MM.1S (cell line): ENCODE data around the gene DDIT4L.

Source experiments
- DNase-seq: peaks from one replicate; pipeline ENCODE4 v3.0.0-alpha.2; 2015
- H2AFZ ChIP-seq: fragments of 300-600 bp; sonication (generic); 2 replicates; pipeline ENCODE4 v1.6.0; 2016; ENCODE audit warnings: antibody characterized with exemption, low read length
- H3F3A ChIP-seq: fragments of 300-600 bp; sonication (generic); 2 replicates; pipeline ENCODE4 v1.6.1; 2016; ENCODE audit warnings: mild to moderate bottlenecking, antibody characterized with exemption, low read length, moderate library complexity, mixed read lengths; ENCODE audit not compliant: insufficient read depth
- H3K27ac ChIP-seq: fragments of 300-600 bp; sonication (generic); 2 replicates; pipeline ENCODE4 v1.5.1; 2016; ENCODE audit warnings: mild to moderate bottlenecking, low read length
- H3K27me3 ChIP-seq: fragments of 300-600 bp; sonication (generic); replicated peaks from 2 replicates; pipeline ENCODE4 v1.6.0; 2016; ENCODE audit warnings: low read length; ENCODE audit not compliant: insufficient read depth
- H3K36me3 ChIP-seq: fragments of 300-600 bp; sonication (generic); replicated peaks from 2 replicates; pipeline ENCODE4 v1.6.1; 2016; ENCODE audit warnings: mild to moderate bottlenecking, low read length, mixed read lengths; ENCODE audit not compliant: insufficient read depth
- H3K4me1 ChIP-seq: fragments of 300-600 bp; sonication (generic); 2 replicates; pipeline ENCODE4 v1.6.1; 2016; ENCODE audit warnings: low read length, mixed read lengths
- H3K4me2 ChIP-seq: fragments of 300-600 bp; sonication (generic); 2 replicates; pipeline ENCODE4 v1.6.0; 2016; ENCODE audit warnings: low read depth, low read length
- H3K4me3 ChIP-seq: fragments of 300-600 bp; sonication (generic); 2 replicates; pipeline ENCODE4 v1.5.1; 2016; ENCODE audit warnings: low read length, mixed read lengths
- H3K79me2 ChIP-seq: fragments of 300-600 bp; sonication (generic); 2 replicates; pipeline ENCODE4 v1.6.1; 2016; ENCODE audit warnings: mixed run types, low read length, mixed read lengths
- H3K9ac ChIP-seq: fragments of 300-600 bp; sonication (generic); 2 replicates; pipeline ENCODE4 v1.6.1; 2016; ENCODE audit warnings: low read length, mixed read lengths
- H3K9me2 ChIP-seq: fragments of 300-600 bp; sonication (generic); replicated peaks from 2 replicates; pipeline ENCODE4 v1.6.1; 2016; ENCODE audit warnings: mild to moderate bottlenecking, low read length, mixed read lengths; ENCODE audit not compliant: insufficient read depth
- H3K9me3 ChIP-seq: fragments of 300-600 bp; sonication (generic); replicated peaks from 2 replicates; pipeline ENCODE4 v1.6.1; 2016; ENCODE audit warnings: mild to moderate bottlenecking, low read length, mixed read lengths; ENCODE audit not compliant: insufficient read depth
- H4K20me1 ChIP-seq: fragments of 300-600 bp; sonication (generic); 2 replicates; pipeline ENCODE4 v1.6.1; 2016; ENCODE audit warnings: mild to moderate bottlenecking, low read length, moderate library complexity, mixed read lengths; ENCODE audit not compliant: insufficient read depth
- EZH2 ChIP-seq: fragments of 300-600 bp; sonication (generic); optimal IDR thresholded peaks from 2 replicates; pipeline ENCODE3; 2017; ENCODE audit warnings: low read depth, mild to moderate bottlenecking, antibody characterized with exemption, low read length, mixed read lengths
- EZH2phosphoT487 ChIP-seq: fragments of 300-600 bp; sonication (generic); IDR thresholded peaks from 2 replicates; pipeline ENCODE4 v1.6.1; 2018; ENCODE audit warnings: antibody characterized with exemption, low read length
- TF ChIP-seq, protein P1 (sequence below): fragments of 300-600 bp; sonication (generic); IDR thresholded peaks from 2 replicates; pipeline ENCODE4 v1.5.1; 2016; ENCODE audit warnings: antibody characterized with exemption, low read length, mixed read lengths

Gene DDIT4L

DNA sequence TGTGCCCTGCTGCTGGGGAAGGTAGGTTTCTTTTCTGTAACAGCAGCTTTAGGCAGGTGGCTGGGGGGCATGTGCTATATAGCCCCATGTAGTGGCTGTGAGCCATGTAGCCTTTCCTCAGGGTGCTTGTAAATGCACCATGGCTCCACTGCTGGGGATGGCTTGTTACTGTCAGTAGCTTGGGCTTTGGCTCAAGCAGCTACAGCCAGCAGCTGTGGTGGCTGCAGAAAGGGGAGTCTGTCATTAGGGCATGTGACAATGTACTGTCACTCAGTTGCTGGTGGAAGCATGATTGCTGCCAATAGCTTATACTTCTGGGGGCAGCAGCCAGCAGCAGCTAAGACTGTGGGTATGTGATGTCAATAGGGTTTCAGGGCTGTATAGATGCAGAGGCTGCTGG is 33.9 kb upstream of the DDIT4L start:
- H4K20me1 ChIP-seq = no peaks in the 10 kb centered on the region
- no peak overlapping the region for H2AFZ ChIP-seq
- H3K4me2 ChIP-seq = no peak overlapping the region
- DNase-seq = no peak
- no peaks in the 10 kb centered on the region for H3K79me2 ChIP-seq
- H3K27me3 ChIP-seq = no peaks in the 10 kb centered on the region
- no peaks in the 10 kb centered on the region for H3F3A ChIP-seq
- no peak overlapping the region for H3K27ac ChIP-seq
- no peak overlapping the region for H3K9ac ChIP-seq
- no peaks in the 10 kb centered on the region for H3K4me1 ChIP-seq
- no peak overlapping the region for H3K4me3 ChIP-seq
- no peaks in the 10 kb centered on the region for H3K9me2 ChIP-seq
- no peaks in the 10 kb centered on the region for H3K9me3 ChIP-seq
- H3K36me3 ChIP-seq = no peaks in the 10 kb centered on the region
- TF ChIP-seq EZH2phosphoT487 (no peak), EZH2 (no peak)
- TF ChIP-seq, protein P1, sequence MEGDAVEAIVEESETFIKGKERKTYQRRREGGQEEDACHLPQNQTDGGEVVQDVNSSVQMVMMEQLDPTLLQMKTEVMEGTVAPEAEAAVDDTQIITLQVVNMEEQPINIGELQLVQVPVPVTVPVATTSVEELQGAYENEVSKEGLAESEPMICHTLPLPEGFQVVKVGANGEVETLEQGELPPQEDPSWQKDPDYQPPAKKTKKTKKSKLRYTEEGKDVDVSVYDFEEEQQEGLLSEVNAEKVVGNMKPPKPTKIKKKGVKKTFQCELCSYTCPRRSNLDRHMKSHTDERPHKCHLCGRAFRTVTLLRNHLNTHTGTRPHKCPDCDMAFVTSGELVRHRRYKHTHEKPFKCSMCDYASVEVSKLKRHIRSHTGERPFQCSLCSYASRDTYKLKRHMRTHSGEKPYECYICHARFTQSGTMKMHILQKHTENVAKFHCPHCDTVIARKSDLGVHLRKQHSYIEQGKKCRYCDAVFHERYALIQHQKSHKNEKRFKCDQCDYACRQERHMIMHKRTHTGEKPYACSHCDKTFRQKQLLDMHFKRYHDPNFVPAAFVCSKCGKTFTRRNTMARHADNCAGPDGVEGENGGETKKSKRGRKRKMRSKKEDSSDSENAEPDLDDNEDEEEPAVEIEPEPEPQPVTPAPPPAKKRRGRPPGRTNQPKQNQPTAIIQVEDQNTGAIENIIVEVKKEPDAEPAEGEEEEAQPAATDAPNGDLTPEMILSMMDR = no peak

DNA sequence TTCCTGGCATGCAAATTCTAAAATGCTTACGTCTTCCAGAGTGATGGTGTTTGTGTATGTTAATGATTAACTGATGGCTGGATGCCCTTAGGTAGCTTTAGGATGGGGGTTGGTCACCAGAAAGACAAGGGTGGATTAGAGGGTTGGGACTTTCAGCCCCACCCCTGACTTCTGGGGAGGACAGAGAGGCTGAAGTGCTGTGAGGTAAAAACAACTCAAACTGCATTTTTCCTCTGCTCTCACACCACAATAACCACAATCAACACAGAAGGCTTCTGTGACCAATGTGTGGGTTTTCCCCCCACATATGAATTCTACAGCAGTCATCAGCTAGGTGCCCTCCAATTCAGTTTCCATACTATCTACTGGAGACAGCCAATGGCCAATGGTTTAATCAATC is 18.7 kb upstream of the DDIT4L start:
- Histone ChIP-seq H3K27ac (no peak overlapping the region; the same call in 1 of the 2 replicates), H3K4me2 (peak overlapping the region; percentile 31; the same call in 1 of the 2 replicates), H3K79me2 (no peaks in the 10 kb centered on the region), H3K9me2 (no peaks in the 10 kb centered on the region), H3K36me3 (no peaks in the 10 kb centered on the region), H3F3A (no peaks in the 10 kb centered on the region), H4K20me1 (no peaks in the 10 kb centered on the region), H3K27me3 (no peaks in the 10 kb centered on the region), H3K4me1 (peaks cover 34% of the 10 kb centered on the region), H3K4me3 (no peak overlapping the region), H3K9ac (no peak overlapping the region), H2AFZ (no peak overlapping the region), H3K9me3 (no peaks in the 10 kb centered on the region)
- no peak for TF ChIP-seq EZH2phosphoT487
- TF ChIP-seq EZH2 = no peak
- TF ChIP-seq, protein P1 = no peak
- peak; percentile 91 for DNase-seq

DNA sequence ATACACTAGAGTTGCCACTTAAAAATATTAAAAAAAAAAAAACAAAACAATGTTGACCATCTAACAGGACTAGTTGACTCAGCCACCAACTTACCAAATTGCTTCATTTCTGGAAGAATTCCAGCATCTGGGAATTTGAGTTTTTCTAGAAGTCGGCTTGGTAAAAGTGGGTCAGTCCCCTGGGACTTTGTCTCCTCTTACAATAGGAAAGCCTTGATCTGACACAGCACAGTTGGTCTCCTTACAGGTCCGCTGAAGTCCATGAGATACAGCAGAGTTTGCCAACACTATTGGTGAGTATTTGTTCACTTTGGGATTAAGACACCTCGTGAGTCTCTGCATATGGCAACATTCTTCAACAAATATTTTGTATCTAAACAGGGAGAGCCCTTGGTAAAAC is 18.2 kb upstream of the DDIT4L start:
- no peak for TF ChIP-seq EZH2
- TF ChIP-seq, protein P1 = no peak
- no peak for TF ChIP-seq EZH2phosphoT487
- DNase-seq = no peak
- Histone ChIP-seq H3K36me3 (no peaks in the 10 kb centered on the region), H3K27ac (no peak overlapping the region), H3K9me3 (no peaks in the 10 kb centered on the region), H3K4me1 (peaks cover 34% of the 10 kb centered on the region), H3K9ac (no peak overlapping the region), H2AFZ (no peak overlapping the region), H3K9me2 (no peaks in the 10 kb centered on the region), H3K4me2 (peak overlapping the region; percentile 31; the same call in 1 of the 2 replicates), H3K4me3 (no peak overlapping the region), H3F3A (no peaks in the 10 kb centered on the region), H3K27me3 (no peaks in the 10 kb centered on the region), H3K79me2 (no peaks in the 10 kb centered on the region), H4K20me1 (no peaks in the 10 kb centered on the region)
